Activated naive CD4-positive, alpha-beta T cell treated with anti-CD3 and anti-CD28 coated beads, Interleukin-2, amount 50 U/mL, for 16 hours (primary cell): ENCODE data around the gene ETS1.

Source experiments
- DNase-seq: peaks from one replicate; pipeline ENCODE4 v3.0.0-alpha.2; 2020

The ETS1 gene

GRCh38 chr11:128499613-128500253 lies 87.6 kb downstream of the ETS1 start:
- no peak for DNase-seq

- DNase-seq, result no peak
These were observed 88.6 kb downstream of the ETS1 start for GRCh38 chr11:128498721-128499245.

- DNase-seq, result no peak
These were observed 89.6 kb downstream of the ETS1 start for GRCh38 chr11:128497776-128498095.

GRCh38 chr11:128497061-128497775 lies 90.1 kb downstream of the ETS1 start:
- DNase-seq, result no peak

GRCh38 chr11:128496692-128497060 lies 90.7 kb downstream of the ETS1 start:
- no peak for DNase-seq

GRCh38 chr11:128496249-128496648 lies 91.1 kb downstream of the ETS1 start:
- no peak for DNase-seq

- no peak for DNase-seq
These were observed 92.7 kb downstream of the ETS1 start for GRCh38 chr11:128494418-128495332.

GRCh38 chr11:128493570-128493965 lies 93.8 kb downstream of the ETS1 start:
- no peak for DNase-seq

GRCh38 chr11:128492903-128493569 lies 94.3 kb downstream of the ETS1 start:
- DNase-seq, result no peak

- no peak for DNase-seq
These were observed 94.9 kb downstream of the ETS1 start for GRCh38 chr11:128492461-128492860.

GRCh38 chr11:128491195-128491936 lies 96.0 kb downstream of the ETS1 start:
- DNase-seq, result no peak

- DNase-seq, result no peak
These were observed 97.3 kb downstream of the ETS1 start for GRCh38 chr11:128490092-128490491.

GRCh38 chr11:128488471-128488870 lies 98.9 kb downstream of the ETS1 start:
- no peak for DNase-seq

GRCh38 chr11:128487978-128488377 lies 99.4 kb downstream of the ETS1 start:
- no peak for DNase-seq

- DNase-seq, result no peak
These were observed 103.2 kb downstream of the ETS1 start for GRCh38 chr11:128484172-128484571.

- DNase-seq, result no peak
These were observed 104.1 kb downstream of the ETS1 start for GRCh38 chr11:128483211-128483788.

GRCh38 chr11:128482512-128483191 lies 104.7 kb downstream of the ETS1 start:
- peak; percentile 58 for DNase-seq

- DNase-seq, result no peak
These were observed 105.3 kb downstream of the ETS1 start for GRCh38 chr11:128482092-128482491.

- no peak for DNase-seq
These were observed 106.2 kb downstream of the ETS1 start for GRCh38 chr11:128481135-128481534.

- DNase-seq, result no peak
These were observed 106.7 kb downstream of the ETS1 start for GRCh38 chr11:128480665-128481064.

GRCh38 chr11:128480066-128480465 lies 107.3 kb downstream of the ETS1 start:
- no peak for DNase-seq
